ENCODE results near the gene GUCA1C.

GRCh38 chr3:108882762-108883161 is 70.9 kb downstream of the GUCA1C start:
- TF ChIP-seq POLR2A (IDR thresholded peaks at IDR 0.05; ENCODE audit: low read length) (no peak), GATA1 (IDR thresholded peaks at IDR 0.05; ENCODE audit: low read depth, low read length) (no peak)

Measured in erythroblast (primary cell).